Measurements from ENCODE around the gene RPEL1. TPM values are rescaled to one million over a fixed set of nuclear protein-coding genes. Genes with fewer than 3 reads are reported as not detected.

The RPEL1 gene
- total and polyA plus RNA-seq, 2 of the 8 experiments (the other 6 are each of a cell fraction or from before 2014, with no cell fraction given) = 0.12 TPM; not detected in 1

- peak; percentile 70; the same call in 1 of the 2 replicates for TF ChIP-seq SP4 (IDR thresholded peaks at IDR 0.05; ENCODE audit: low read length)
- no peak for TF ChIP-seq KDM5A (IDR thresholded peaks at IDR 0.05; ENCODE audit: low read length)
- TF ChIP-seq TAF7 (optimal IDR thresholded peaks at IDR 0.05; ENCODE audit: borderline replicate concordance, low read depth, low read length) = peak; percentile 67
- no peak for TF ChIP-seq SRF (IDR thresholded peaks at IDR 0.05; ENCODE audit: low read depth, low read length)
- TF ChIP-seq EZH2 (IDR thresholded peaks at IDR 0.05; ENCODE audit: low read depth, low read length, severe bottlenecking) = peak; percentile 36
- TF ChIP-seq SAP30 (IDR thresholded peaks at IDR 0.05; ENCODE audit: insufficient read depth, insufficient replicate concordance, low read length) = peak; percentile 44
- TF ChIP-seq HDAC2 (IDR thresholded peaks at IDR 0.05; ENCODE audit: borderline replicate concordance in 1 of 2, low read depth in 2 of 2, low read length in 2 of 2) = peak; percentile 74 to 83; a peak in 1 of 4 replicates
- TF ChIP-seq JUND (IDR thresholded peaks at IDR 0.05; ENCODE audit: low read length) = 0 out of 2 replicates have a peak, but pooled peaks have one; percentile 22
- no peak for TF ChIP-seq HDAC6 (IDR thresholded peaks at IDR 0.05; ENCODE audit: low read depth, low read length)
- no peak for TF ChIP-seq FOSL1 (IDR thresholded peaks at IDR 0.05; ENCODE audit: insufficient read depth, low read depth, low read length)
- TF ChIP-seq RAD21 (IDR thresholded peaks at IDR 0.05 in 1 of 2, conservative IDR thresholded peaks at IDR 0.05 in 1 of 2; ENCODE audit: low read depth in 2 of 2, low read length in 2 of 2) = peak in 1 of 2 experiments; percentile 24; a peak in 1 of 4 replicates
- peak in 1 of 2 experiments; percentile 78; a peak in 2 of 3 replicates for TF ChIP-seq POLR2A (IDR thresholded peaks at IDR 0.05; ENCODE audit: control extremely low read depth in 1 of 2, low read depth in 2 of 2, low read length in 2 of 2)
- TF ChIP-seq RNF2 (IDR thresholded peaks at IDR 0.05; ENCODE audit: borderline replicate concordance, low read depth, low read length, missing control alignments, poor library complexity, severe bottlenecking) = no peak
- no peak for TF ChIP-seq CBX8 (IDR thresholded peaks at IDR 0.05; ENCODE audit: borderline replicate concordance, low read depth, low read length)
- TF ChIP-seq ZNF274 (IDR thresholded peaks at IDR 0.05; ENCODE audit: borderline replicate concordance, extremely low read depth, low read length) = no peak
- peak; percentile 90; the same call in 1 of the 2 replicates for TF ChIP-seq RBBP5 (IDR thresholded peaks at IDR 0.05; ENCODE audit: borderline replicate concordance, low read depth, low read length)
- no peak for TF ChIP-seq SUZ12 (IDR thresholded peaks at IDR 0.05; ENCODE audit: low read length)
- TF ChIP-seq TCF12 (IDR thresholded peaks at IDR 0.05; ENCODE audit: low read depth, low read length) = peak; percentile 94
- TF ChIP-seq ATF2 (IDR thresholded peaks at IDR 0.05; ENCODE audit: low read length) = 0 out of 2 replicates have a peak, but pooled peaks have one; percentile 37
Measured at GRCh38 chr10:103281753-103282152, 36.1 kb downstream of the RPEL1 start (continued).
